HepG2 (cell line): Measurements from ENCODE around the gene TLE2. TPM values are rescaled to one million over a fixed set of nuclear protein-coding genes. Genes with fewer than 3 reads are reported as not detected.

Experiments
- ATAC-seq: fragments of 200-7000 bp; cut with Tn5 transposase; 3 replicates; pipeline ENCODE4 v1.9.1; 2020; ENCODE audit warnings: mild to moderate bottlenecking, moderate library complexity
- BruUV-seq: library from RNA; stranded (reverse); fragments of 400-500 nt; replicated peaks from 2 replicates; lab custom pipeline; 2021; lab: Mats Ljungman, UMichigan
- CTCF ChIA-PET: fragments of 300-600 bp; formaldehyde crosslinking; extraction: SDS; loops from one replicate; lab custom pipeline; 2021; ENCODE audit warnings: low total read pairs, inconsistent platforms, low intra/inter-chr PET ratio; lab: Yijun Ruan, JAX
- POLR2A ChIA-PET: fragments of 350-600 bp; sonication (Branson Sonifier 250); formaldehyde crosslinking; loops from one replicate; lab custom pipeline; 2020; ENCODE audit warnings: antibody characterized with exemption, inconsistent platforms; lab: Yijun Ruan, JAX
- DNase-seq: peaks from one replicate; pipeline ENCODE4 v3.0.0-alpha.2; 2015; ENCODE audit warnings: low spot score
- FAIRE-seq: peaks from 3 replicates; lab custom pipeline; 2011; peaks lifted over from hg19 to GRCh38; lab: Jason Lieb, UNC
- H2AFZ ChIP-seq: one replicate; pipeline ENCODE4 v1.6.1; 2011; ENCODE audit warnings: low read length, inconsistent platforms
- H3K27ac ChIP-seq: fragments of 300-600 bp; 3 replicates; pipeline ENCODE4 v1.8.0; 2011; ENCODE audit warnings: mixed run types, mild to moderate bottlenecking, mixed read lengths, low read length, inconsistent platforms; ENCODE audit not compliant: insufficient read depth; ENCODE audit errors: extremely low read length
- H3K27me3 ChIP-seq, 2 experiments: fragments of 200-600 bp in 1 of 2; 2 replicates in 1 of 2; 3 replicates in 1 of 2; pipeline versions ENCODE4 v1.6.0 to v1.8.0; 2011; ENCODE audit warnings: low read length in 2 of 2, mild to moderate bottlenecking in 2 of 2, moderate library complexity in 2 of 2, inconsistent platforms in 1 of 2; ENCODE audit not compliant: insufficient read depth in 2 of 2, control insufficient read depth in 1 of 2
- H3K36me3 ChIP-seq, 2 experiments: fragments of 200-600 bp in 1 of 2; replicated peaks in 1 of 2; 2 replicates in 1 of 2; 3 replicates in 1 of 2; pipeline versions ENCODE4 v1.5.1 to v1.8.0; 2011; ENCODE audit warnings: low read length in 2 of 2, inconsistent platforms in 1 of 2; ENCODE audit not compliant: insufficient read depth in 2 of 2, control insufficient read depth in 1 of 2
- H3K4me1 ChIP-seq: 2 replicates; pipeline ENCODE4 v1.5.1; 2012; ENCODE audit warnings: low read length, inconsistent platforms; ENCODE audit not compliant: insufficient read depth
- H3K4me2 ChIP-seq: 2 replicates; pipeline ENCODE4 v1.6.0; 2011; ENCODE audit warnings: low read depth, low read length, inconsistent platforms
- H3K4me3 ChIP-seq, 3 experiments: fragments of 200-600 bp in 1 of 3; sonication (generic), shearing (Covaris generic) in 1 of 3; replicated peaks in 1 of 3; 2 replicates each; pipeline ENCODE4 v1.5.1; 2011 to 2016; ENCODE audit warnings: low read length in 3 of 3, inconsistent platforms in 2 of 3, low read depth in 2 of 3, mild to moderate bottlenecking in 2 of 3, control low read depth in 1 of 3, mixed read lengths in 1 of 3; ENCODE audit not compliant: insufficient read depth in 1 of 3
- H3K79me2 ChIP-seq: one replicate; pipeline ENCODE4 v1.6.1; 2011; ENCODE audit warnings: low read length, inconsistent platforms; ENCODE audit not compliant: insufficient read depth
- H3K9ac ChIP-seq: 2 replicates; pipeline ENCODE4 v1.6.0; 2011; ENCODE audit warnings: mild to moderate bottlenecking, low read depth, low read length, inconsistent platforms; ENCODE audit not compliant: insufficient read depth
- H3K9me3 ChIP-seq: 2 replicates; pipeline ENCODE4 v1.5.1; 2012; ENCODE audit warnings: mild to moderate bottlenecking, low read length
- H4K20me1 ChIP-seq: 2 replicates; pipeline ENCODE4 v1.6.0; 2011; ENCODE audit warnings: inconsistent platforms, mild to moderate bottlenecking, low read length, moderate library complexity; ENCODE audit not compliant: insufficient read depth
- AGO2 ChIP-seq: fragments of 200-400 bp; formaldehyde crosslinking; optimal IDR thresholded peaks from 2 replicates; pipeline ENCODE3; 2017; ENCODE audit warnings: mild to moderate bottlenecking, low read depth, low read length, moderate library complexity
- FOXO4 ChIP-seq: sonication (generic); formaldehyde crosslinking; conservative IDR thresholded peaks from 2 replicates; pipeline ENCODE4 v1.8.1; 2023; ENCODE audit warnings: missing genetic modification reagents
- PHF8 ChIP-seq: sonication (generic); formaldehyde crosslinking; IDR thresholded peaks from 2 replicates; pipeline ENCODE4 v1.5.0; 2020; ENCODE audit warnings: missing genetic modification reagents
- RBFOX2 ChIP-seq: fragments of 200-400 bp; formaldehyde crosslinking; IDR thresholded peaks from 2 replicates; pipeline ENCODE4 v1.6.1; 2017; ENCODE audit warnings: low read depth, mild to moderate bottlenecking, low read length
- SRSF1 ChIP-seq: fragments of 200-400 bp; formaldehyde crosslinking; optimal IDR thresholded peaks from 2 replicates; pipeline ENCODE3; 2017; ENCODE audit warnings: mild to moderate bottlenecking, low read depth, low read length, moderate library complexity
- THAP7 ChIP-seq: sonication (generic); formaldehyde crosslinking; IDR thresholded peaks from 2 replicates; pipeline ENCODE4 v1.8.1; 2023; ENCODE audit warnings: mild to moderate bottlenecking, missing genetic modification reagents
- TRIM24 ChIP-seq: sonication (generic); formaldehyde crosslinking; IDR thresholded peaks from 2 replicates; pipeline ENCODE4 v1.8.0; 2022; ENCODE audit warnings: mild to moderate bottlenecking, missing genetic modification reagents
- U2AF1 ChIP-seq: fragments of 200-400 bp; formaldehyde crosslinking; optimal IDR thresholded peaks from 2 replicates; pipeline ENCODE3; 2017; ENCODE audit warnings: mild to moderate bottlenecking, low read depth, low read length
- ZBTB1 ChIP-seq: sonication (generic); formaldehyde crosslinking; IDR thresholded peaks from 2 replicates; pipeline ENCODE4 v1.4.0; 2020; ENCODE audit warnings: missing genetic modification reagents, borderline replicate concordance
- ZNF136 ChIP-seq: sonication (generic); formaldehyde crosslinking; IDR thresholded peaks from 2 replicates; pipeline ENCODE4 v1.8.1; 2022; ENCODE audit warnings: low read depth, mild to moderate bottlenecking, moderate library complexity, missing genetic modification reagents
- ZNF207 ChIP-seq: fragments of 450-650 bp; IDR thresholded peaks from 2 replicates; pipeline ENCODE4 v1.6.1; 2016; ENCODE audit warnings: antibody characterized with exemption, borderline replicate concordance
- ZNF224 ChIP-seq: sonication (generic); formaldehyde crosslinking; IDR thresholded peaks from 2 replicates; pipeline ENCODE4 v1.5.0; 2020; ENCODE audit warnings: mild to moderate bottlenecking, missing genetic modification reagents
- ZNF274 ChIP-seq: sonication (generic); formaldehyde crosslinking; IDR thresholded peaks from 2 replicates; pipeline ENCODE4 v1.5.1; 2020; ENCODE audit warnings: mild to moderate bottlenecking, missing genetic modification reagents
- WGBS: methylation state at CpG from one replicate; pipeline ENCODE4 v1.1.6; 2017; ENCODE audit warnings: low lambda C conversion rate; 5-methylcytosine and 5-hydroxymethylcytosine counted together
- in situ Hi-C: cut with HindIII; loops from 2 replicates; pipeline ENCODE4 v1.10.0; 2017; ENCODE audit warnings: low pct_unique_long_range_greater_than_20kb; ENCODE audit not compliant: extremely low pct_ligation_motif_present
- intact Hi-C: fragments of 100-400 bp; cut with micrococcal nuclease; formaldehyde crosslinking; loops from one replicate; pipeline ENCODE4 v1.10.0; 2022; ENCODE audit not compliant: unreplicated experiment
- polyA plus RNA-seq, 8 experiments: library from polyadenylated mRNA; depleted of rRNA in 3 of 8; stranded (reverse) in 7 of 8; unstranded in 1 of 8; fragments of >200 nt; fragmentation: Illumina TruSeq in 4 of 8; extraction: Trizol in 4 of 8; gene quantifications; 2 replicates each; pipeline versions ENCODE4 v1.2.1 to v1.2.3, GENCODE V29; 2011 to 2016; ENCODE audit warnings: low read depth in 4 of 8, missing spikeins in 1 of 8, mixed read lengths in 1 of 8; ENCODE audit not compliant: insufficient read depth in 1 of 8
- total RNA-seq, 5 experiments: library from RNA; depleted of rRNA; stranded (reverse); fragments of >200 nt; fragmentation: Illumina TruSeq; extraction: Trizol; gene quantifications; 2 replicates each; pipeline ENCODE4 v1.2.3, GENCODE V29; 2016; ENCODE audit warnings: low read depth in 1 of 5

Gene TLE2
- total and polyA plus RNA-seq, 2 of the 13 experiments (the other 11 are each of a cell fraction or from before 2014, with no cell fraction given), result 0.07 to 0.81 TPM

- Histone ChIP-seq H3K27me3 (no peaks in the 10 kb centered on the region), H3K4me2 (no peak overlapping the region), H3K27ac (no peak overlapping the region), H4K20me1 (no peaks in the 10 kb centered on the region), H3K36me3 (peaks cover 12 to 50% of the 10 kb centered on the region in 2 experiments), H3K79me2 (peaks cover 5% of the 10 kb centered on the region), H3K4me3 (no peak overlapping the region), H3K9ac (no peak overlapping the region), H3K4me1 (peaks cover 7% of the 10 kb centered on the region; the same call in 1 of the 2 replicates), H3K9me3 (no peaks in the 10 kb centered on the region), H2AFZ (no peak overlapping the region)
- BruUV-seq, result no TSS peak
- ATAC-seq (no peak), DNase-seq (no peak), FAIRE-seq (no peak)
- ChIA-PET CTCF (no interaction called here), POLR2A (no interaction called here)
- WGBS, result 91% methylated on average over 16 of the region's 26 CpGs
- in situ Hi-C loops, result no loop called here
- intact Hi-C loops, result no loop called here
- TF ChIP-seq TRIM24 (CRISPR knock-in tag) (no peak), RBFOX2 (peak; percentile 64), PHF8 (CRISPR knock-in tag) (no peak), SRSF1 (peak; percentile 41), AGO2 (peak; percentile 81), U2AF1 (no peak)
Observed at GRCh38 chr19:3057275-3057714, 28.2 kb upstream of the TLE2 start.

- Histone ChIP-seq H3K4me3 (no peak overlapping the region), H3K9me3 (no peaks in the 10 kb centered on the region), H2AFZ (no peak overlapping the region), H3K36me3 (peaks cover 12 to 50% of the 10 kb centered on the region in 2 experiments), H3K27me3 (no peaks in the 10 kb centered on the region), H3K4me1 (peaks cover 7% of the 10 kb centered on the region; the same call in 1 of the 2 replicates), H3K4me2 (no peak overlapping the region), H3K27ac (no peak overlapping the region), H3K9ac (no peak overlapping the region), H4K20me1 (no peaks in the 10 kb centered on the region), H3K79me2 (peaks cover 5% of the 10 kb centered on the region)
- in situ Hi-C loops (no loop called here), intact Hi-C loops (no loop called here)
- ChIA-PET CTCF (no interaction called here), POLR2A (no interaction called here)
- FAIRE-seq (no peak), ATAC-seq (no peak), DNase-seq (no peak)
- WGBS, result 92% methylated on average over 10 of the region's 10 CpGs
- BruUV-seq, result no TSS peak
- TF ChIP-seq ZNF207 (no peak), ZNF274 (CRISPR knock-in tag) (no peak), ZNF224 (CRISPR knock-in tag) (no peak), ZBTB1 (CRISPR knock-in tag) (no peak), ZNF136 (CRISPR knock-in tag) (no peak), THAP7 (CRISPR knock-in tag) (no peak), FOXO4 (CRISPR knock-in tag) (no peak)
Observed at GRCh38 chr19:3056417-3057088, 27.5 kb upstream of the TLE2 start.
